Skeletal muscle satellite cell (primary cell): ENCODE measurements around the gene ZNF331.

Source experiments
- H3K27me3 ChIP-seq: 2 replicates; pipeline ENCODE4 v1.7.0; 2013; ENCODE audit warnings: low read length; ENCODE audit not compliant: control insufficient read depth, insufficient read depth
- H3K36me3 ChIP-seq: 2 replicates; pipeline ENCODE4 v1.7.0; 2013; ENCODE audit warnings: mild to moderate bottlenecking, control low read depth, low read length; ENCODE audit not compliant: insufficient read depth
- H3K4me1 ChIP-seq: 2 replicates; pipeline ENCODE4 v1.7.0; 2013; ENCODE audit warnings: low read length; ENCODE audit not compliant: control insufficient read depth, insufficient read depth
- H3K4me2 ChIP-seq: 2 replicates; pipeline ENCODE4 v1.7.0; 2013; ENCODE audit warnings: mild to moderate bottlenecking, low read length
- H3K4me3 ChIP-seq: 2 replicates; pipeline ENCODE4 v1.7.0; 2013; ENCODE audit warnings: low read length
- H3K9ac ChIP-seq: 2 replicates; pipeline ENCODE4 v1.7.0; 2013; ENCODE audit warnings: mild to moderate bottlenecking, low read depth, low read length, moderate library complexity
- H3K9me3 ChIP-seq: replicated peaks from 2 replicates; pipeline ENCODE4 v1.7.0; 2013; ENCODE audit warnings: mild to moderate bottlenecking, control low read depth, low read length

Gene ZNF331

GRCh38 chr19:53608381-53608780, 70.4 kb downstream of the ZNF331 start:
- H3K9me3 ChIP-seq = peaks cover 12% of the 10 kb centered on the region
- no peak overlapping the region for H3K4me3 ChIP-seq
- no peaks in the 10 kb centered on the region for H3K27me3 ChIP-seq

DNA sequence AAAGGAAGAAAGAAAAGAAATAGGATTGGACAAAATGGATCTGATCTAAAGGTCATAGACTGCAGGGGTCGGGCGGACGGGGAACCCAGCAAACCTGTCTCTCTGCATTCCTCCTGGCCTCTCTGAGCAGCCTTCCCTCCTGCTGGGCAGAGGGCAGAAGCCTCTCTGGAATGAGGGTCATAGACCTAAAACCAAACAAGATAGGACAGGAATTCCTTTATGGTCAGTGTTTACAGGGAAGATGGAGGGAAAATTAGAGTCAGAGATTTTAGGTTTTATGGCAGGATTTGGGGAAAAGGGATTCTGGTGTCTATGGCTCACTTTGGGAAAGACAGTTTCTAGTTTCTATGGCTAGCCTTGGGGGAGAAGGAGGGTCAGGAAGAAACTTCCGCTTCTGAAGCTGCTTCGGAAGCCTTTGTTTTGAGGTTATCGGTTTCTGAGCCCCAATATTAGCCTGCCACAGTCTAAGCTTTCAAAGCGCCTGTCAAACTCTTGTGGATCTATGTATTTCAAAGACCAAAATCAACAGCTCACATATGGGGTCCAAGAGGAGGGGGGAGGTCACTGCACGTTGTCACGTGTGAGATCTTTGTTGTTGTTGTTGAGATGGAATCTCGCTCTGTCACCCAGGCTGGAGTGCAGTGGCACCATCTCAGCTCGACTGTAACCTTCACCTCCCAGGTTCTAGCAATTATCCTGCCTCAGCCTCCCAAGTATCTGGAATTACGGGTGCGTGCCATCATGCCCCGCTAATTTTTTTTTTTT, 75.0 kb downstream of the ZNF331 start:
- no peak overlapping the region for H3K4me2 ChIP-seq
- H3K4me3 ChIP-seq = no peak overlapping the region
- no peaks in the 10 kb centered on the region for H3K36me3 ChIP-seq
- no peaks in the 10 kb centered on the region for H3K27me3 ChIP-seq
- H3K4me1 ChIP-seq = no peaks in the 10 kb centered on the region
- H3K9me3 ChIP-seq = peaks cover 2% of the 10 kb centered on the region
- H3K9ac ChIP-seq = no peak overlapping the region

More at GRCh38 chr19:53608381-53608780, 70.4 kb downstream of the ZNF331 start:
- Histone ChIP-seq H3K9ac (no peak overlapping the region), H3K4me2 (no peak overlapping the region), H3K36me3 (no peaks in the 10 kb centered on the region), H3K4me1 (no peaks in the 10 kb centered on the region)

- no peaks in the 10 kb centered on the region for H3K9me3 ChIP-seq
- H3K9ac ChIP-seq = no peak overlapping the region
- H3K4me2 ChIP-seq = no peak overlapping the region
- no peak overlapping the region for H3K4me3 ChIP-seq
- H3K27me3 ChIP-seq = no peaks in the 10 kb centered on the region
- H3K4me1 ChIP-seq = no peaks in the 10 kb centered on the region
- no peaks in the 10 kb centered on the region for H3K36me3 ChIP-seq
Measured at GRCh38 chr19:53621885-53622740, 84.2 kb downstream of the ZNF331 start.

DNA sequence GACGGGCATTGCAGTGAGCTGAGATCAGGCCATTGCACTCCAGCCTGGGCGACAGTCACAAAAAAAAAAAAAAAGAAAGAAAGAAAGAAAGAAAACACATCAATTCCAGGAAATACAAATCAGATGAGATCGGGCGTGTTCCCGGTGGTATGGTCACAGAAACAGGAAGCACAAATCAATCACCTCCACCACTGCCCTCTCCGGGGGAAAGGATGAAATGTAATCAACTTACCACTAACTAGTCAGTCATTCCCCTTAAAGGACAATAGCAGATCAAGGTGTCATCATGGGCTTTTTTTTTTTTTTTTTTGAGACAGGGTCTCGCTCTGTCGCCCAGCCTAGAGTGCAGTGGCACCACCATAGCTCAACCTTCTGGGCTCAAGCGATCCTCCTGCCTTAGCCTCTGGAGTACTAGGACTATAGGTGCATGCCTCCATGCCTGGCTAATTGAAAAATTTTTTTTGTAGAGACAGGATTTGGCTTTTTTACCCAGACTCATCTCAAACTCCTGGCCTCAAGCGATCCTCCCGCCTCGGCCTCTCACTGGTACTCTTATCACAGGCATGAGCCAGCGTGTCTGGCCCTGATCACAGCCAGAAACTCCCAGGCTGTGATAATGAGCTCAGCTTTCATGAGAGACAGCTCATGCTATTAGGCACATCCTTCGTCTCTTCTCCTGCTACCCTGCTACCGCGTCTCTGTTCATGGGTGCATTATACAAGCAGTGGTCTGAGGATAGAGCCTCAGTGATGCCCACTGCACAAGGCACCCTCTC, 87.0 kb downstream of the ZNF331 start:
- Histone ChIP-seq H3K9me3 (no peaks in the 10 kb centered on the region), H3K4me3 (no peak overlapping the region), H3K36me3 (no peaks in the 10 kb centered on the region), H3K4me2 (no peak overlapping the region), H3K9ac (no peak overlapping the region), H3K27me3 (no peaks in the 10 kb centered on the region), H3K4me1 (no peaks in the 10 kb centered on the region)

DNA sequence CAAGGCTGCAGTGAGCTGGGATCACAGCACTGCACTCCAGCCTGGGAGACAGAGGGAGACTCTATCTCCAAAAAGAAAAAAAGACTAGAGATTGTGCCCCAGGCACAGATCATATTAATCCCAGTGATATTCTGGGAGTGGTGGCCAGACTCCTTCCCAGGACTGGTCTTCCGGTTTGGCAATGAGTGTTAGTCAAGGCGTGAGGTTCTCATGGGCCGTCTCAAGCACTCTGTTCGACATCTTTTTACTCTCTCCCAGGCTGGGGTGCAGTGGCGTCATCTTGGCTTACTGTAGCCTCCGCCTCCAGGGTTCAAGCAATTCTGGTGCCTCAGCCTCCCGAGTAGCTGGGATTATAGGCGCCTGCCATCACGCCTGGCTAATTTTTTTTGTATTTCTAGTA, 88.5 kb downstream of the ZNF331 start:
- H3K9ac ChIP-seq = no peak overlapping the region
- no peak overlapping the region for H3K4me3 ChIP-seq
- no peaks in the 10 kb centered on the region for H3K27me3 ChIP-seq
- H3K4me1 ChIP-seq = no peaks in the 10 kb centered on the region
- peaks cover 3% of the 10 kb centered on the region for H3K9me3 ChIP-seq
- H3K36me3 ChIP-seq = no peaks in the 10 kb centered on the region
- no peak overlapping the region for H3K4me2 ChIP-seq

DNA sequence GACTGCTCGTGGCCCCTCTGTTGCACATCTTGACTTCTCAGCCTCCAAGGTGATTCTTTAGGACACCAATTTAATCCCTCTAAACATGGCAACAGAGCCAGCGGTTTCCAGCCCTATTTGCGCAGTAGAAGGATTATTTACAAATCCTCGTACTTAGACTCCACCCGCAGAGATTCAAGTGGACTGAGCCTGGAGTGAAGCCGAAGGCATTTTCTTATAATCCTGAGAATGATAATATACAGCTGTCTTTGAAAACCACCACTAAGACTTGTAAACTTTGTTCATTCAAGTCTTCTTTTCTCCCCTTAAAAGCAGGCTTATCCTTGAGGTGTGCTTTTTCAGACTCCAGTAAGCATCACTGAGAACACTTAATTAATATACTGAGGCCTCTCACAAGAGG, 89.0 kb downstream of the ZNF331 start:
- no peaks in the 10 kb centered on the region for H3K36me3 ChIP-seq
- no peak overlapping the region for H3K4me2 ChIP-seq
- peaks cover 3% of the 10 kb centered on the region for H3K9me3 ChIP-seq
- no peak overlapping the region for H3K4me3 ChIP-seq
- no peak overlapping the region for H3K9ac ChIP-seq
- no peaks in the 10 kb centered on the region for H3K4me1 ChIP-seq
- H3K27me3 ChIP-seq = no peaks in the 10 kb centered on the region
